ENCODE measurements around the gene POLD1.

Gene POLD1

DNA sequence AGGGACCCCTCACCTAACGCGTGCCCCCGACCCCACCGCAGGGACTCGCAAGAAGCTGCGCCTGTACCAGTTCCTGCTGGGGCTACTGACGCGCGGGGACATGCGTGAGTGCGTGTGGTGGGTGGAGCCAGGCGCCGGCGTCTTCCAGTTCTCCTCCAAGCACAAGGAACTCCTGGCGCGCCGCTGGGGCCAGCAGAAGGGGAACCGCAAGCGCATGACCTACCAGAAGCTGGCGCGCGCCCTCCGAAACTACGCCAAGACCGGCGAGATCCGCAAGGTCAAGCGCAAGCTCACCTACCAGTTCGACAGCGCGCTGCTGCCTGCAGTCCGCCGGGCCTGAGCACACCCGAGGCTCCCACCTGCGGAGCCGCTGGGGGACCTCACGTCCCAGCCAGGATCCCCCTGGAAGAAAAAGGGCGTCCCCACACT, 43.9 kb downstream of the POLD1 start:
- Histone ChIP-seq H3K9ac (ENCODE audit: low read depth in 1 of 2, low read length in 2 of 2) (peak overlapping the region; percentile 17 to 33), H3K9me3 (ENCODE audit: control insufficient read depth in 2 of 2, low read length in 2 of 2) (no peaks in the 10 kb centered on the region), H3K4me1 (ENCODE audit: control insufficient read depth in 2 of 2, insufficient read depth in 2 of 2, low read length in 2 of 2) (peaks cover 6 to 12% of the 10 kb centered on the region in 2 donors), H3K4me3 (ENCODE audit: low read length in 2 of 2) (peak overlapping the region in 1 of 2 donors; percentile 35), H3K27me3 (ENCODE audit: control insufficient read depth in 2 of 2, insufficient read depth in 2 of 2, low read length in 2 of 2) (peaks cover 8 to 11% of the 10 kb centered on the region in 2 donors), H3K36me3 (ENCODE audit: control insufficient read depth in 2 of 2, insufficient read depth in 2 of 2, low read length in 2 of 2) (peaks cover 0 to 2% of the 10 kb centered on the region in 2 donors), H3K27ac (ENCODE audit: low read depth in 2 of 2, low read length in 2 of 2) (peak overlapping the region; percentile 35 to 56)

DNA sequence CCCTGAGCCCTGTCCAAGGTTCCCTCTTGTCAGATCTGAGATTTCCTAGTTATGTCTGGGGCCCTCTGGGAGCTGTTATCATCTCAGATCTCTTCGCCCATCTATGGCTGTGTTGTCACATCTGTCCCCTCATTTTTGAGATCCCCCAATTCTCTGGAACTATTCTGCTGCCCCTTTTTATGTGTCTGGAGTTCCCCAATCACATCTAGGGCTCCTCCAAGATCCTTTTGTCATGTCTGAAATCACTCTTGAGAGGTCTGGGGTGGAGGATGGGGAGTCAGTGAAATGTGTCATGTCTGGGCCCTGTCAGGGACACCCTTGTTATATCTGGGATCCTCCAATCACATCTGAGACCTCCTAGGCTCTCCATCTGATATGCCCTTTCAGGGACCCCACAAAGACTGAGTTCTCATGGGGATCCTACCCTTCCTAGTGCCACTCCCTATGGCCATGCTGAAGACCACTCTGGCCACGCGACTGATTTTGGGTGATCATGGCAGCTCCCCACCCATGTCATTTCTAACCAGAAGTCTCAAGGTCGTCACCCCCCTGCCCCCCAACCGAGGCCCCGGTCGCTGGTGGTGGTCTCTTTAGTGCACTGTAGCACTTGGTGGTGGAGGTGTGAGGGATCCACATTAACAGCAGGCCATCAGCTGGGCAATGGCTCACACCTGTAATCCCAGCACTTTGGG, 44.8 kb downstream of the POLD1 start:
- no peak overlapping the region for H3K27ac ChIP-seq (ENCODE audit: low read depth in 2 of 2, low read length in 2 of 2)
- H3K27me3 ChIP-seq (ENCODE audit: control insufficient read depth in 2 of 2, insufficient read depth in 2 of 2, low read length in 2 of 2) = peaks cover 10 to 11% of the 10 kb centered on the region in 2 donors
- H3K9ac ChIP-seq (ENCODE audit: low read depth in 1 of 2, low read length in 2 of 2) = no peak overlapping the region

DNA sequence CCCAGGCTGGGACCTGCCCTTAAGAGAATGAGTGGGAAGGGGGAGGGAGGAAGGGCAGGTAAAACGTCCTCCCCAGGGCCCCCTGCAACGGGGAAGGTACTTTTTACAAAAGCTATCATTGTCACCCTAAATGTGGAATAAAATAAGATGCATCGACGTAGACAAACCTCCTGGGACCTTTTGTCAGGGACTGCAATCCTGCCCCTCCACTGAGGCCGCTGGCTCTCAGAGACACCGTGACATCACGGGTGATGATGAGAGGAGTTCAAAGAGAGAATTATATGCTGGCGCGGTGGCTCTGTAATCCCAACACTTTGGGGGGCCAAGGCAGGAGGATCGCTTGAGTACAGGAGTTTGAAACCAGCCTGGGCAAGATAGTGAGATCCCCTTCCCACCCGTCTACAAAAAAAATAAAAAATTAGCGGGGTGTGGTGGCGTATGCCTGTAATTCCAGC, 46.8 kb downstream of the POLD1 start:
- Histone ChIP-seq H3K9ac (ENCODE audit: low read depth in 1 of 2, low read length in 2 of 2) (peak overlapping the region; percentile 44 to 71), H3K27me3 (ENCODE audit: control insufficient read depth in 2 of 2, insufficient read depth in 2 of 2, low read length in 2 of 2) (peaks cover 11 to 12% of the 10 kb centered on the region in 2 donors), H3K36me3 (ENCODE audit: control insufficient read depth in 2 of 2, insufficient read depth in 2 of 2, low read length in 2 of 2) (no peaks in the 10 kb centered on the region), H3K4me3 (ENCODE audit: low read length in 2 of 2) (peak overlapping the region; percentile 84 to 88), H3K4me1 (ENCODE audit: control insufficient read depth in 2 of 2, insufficient read depth in 2 of 2, low read length in 2 of 2) (peaks cover 6 to 12% of the 10 kb centered on the region in 2 donors), H3K9me3 (ENCODE audit: control insufficient read depth in 2 of 2, low read length in 2 of 2) (no peaks in the 10 kb centered on the region), H3K27ac (ENCODE audit: low read depth in 2 of 2, low read length in 2 of 2) (peak overlapping the region; percentile 50 to 67)

More for the DNA sequence above, 44.8 kb downstream of the POLD1 start:
- Histone ChIP-seq H3K9me3 (ENCODE audit: control insufficient read depth in 2 of 2, low read length in 2 of 2) (no peaks in the 10 kb centered on the region), H3K4me1 (ENCODE audit: control insufficient read depth in 2 of 2, insufficient read depth in 2 of 2, low read length in 2 of 2) (peaks cover 6 to 12% of the 10 kb centered on the region in 2 donors), H3K4me3 (ENCODE audit: low read length in 2 of 2) (no peak overlapping the region), H3K36me3 (ENCODE audit: control insufficient read depth in 2 of 2, insufficient read depth in 2 of 2, low read length in 2 of 2) (peaks cover 0 to 2% of the 10 kb centered on the region in 2 donors)

DNA sequence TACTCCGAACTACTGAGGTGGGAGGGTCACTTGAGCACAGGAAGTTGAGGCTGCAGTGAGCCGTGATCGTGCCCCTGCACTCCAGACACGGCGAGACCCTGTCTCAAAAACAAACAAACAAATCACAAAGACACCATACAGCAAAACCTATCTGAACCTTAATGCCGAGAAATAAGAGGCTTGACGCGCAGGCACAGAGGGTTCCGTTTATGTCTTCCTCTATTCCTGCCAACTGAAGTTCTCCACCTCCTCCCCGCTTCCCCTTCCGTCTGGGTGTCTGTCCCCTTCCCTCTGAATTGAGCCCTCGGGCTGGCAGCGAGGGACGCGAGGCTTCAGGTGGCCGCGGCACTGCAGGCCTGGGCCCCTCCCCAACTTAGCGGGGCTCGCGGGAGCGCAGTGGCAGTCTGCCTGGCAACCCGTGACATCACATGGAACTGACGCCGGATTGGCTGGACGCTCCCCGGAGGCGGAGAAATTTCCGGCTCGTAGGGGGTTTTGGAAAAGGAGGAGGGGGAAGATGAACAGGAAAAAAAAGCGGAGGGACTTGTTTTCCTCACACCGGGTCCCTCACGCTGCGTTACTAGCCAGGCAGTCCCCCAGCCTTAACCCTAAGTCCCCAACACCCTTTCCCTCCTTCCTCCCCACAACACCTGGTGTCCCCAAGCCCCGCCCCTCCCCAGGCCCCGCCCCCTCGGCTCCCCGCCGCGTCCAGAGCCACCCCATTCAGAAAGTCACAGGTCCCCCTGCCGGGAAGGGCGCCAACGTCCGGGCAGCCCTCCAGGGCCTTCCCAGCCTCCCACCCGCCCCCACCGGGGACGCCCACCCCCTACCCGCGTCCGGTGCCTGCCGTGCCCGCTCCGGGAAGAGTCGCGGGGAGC, 47.4 kb downstream of the POLD1 start:
- no peaks in the 10 kb centered on the region for H3K36me3 ChIP-seq (ENCODE audit: control insufficient read depth in 2 of 2, insufficient read depth in 2 of 2, low read length in 2 of 2)
- H3K4me1 ChIP-seq (ENCODE audit: control insufficient read depth in 2 of 2, insufficient read depth in 2 of 2, low read length in 2 of 2) = peaks cover 6 to 12% of the 10 kb centered on the region in 2 donors
- H3K9ac ChIP-seq (ENCODE audit: low read depth in 1 of 2, low read length in 2 of 2) = peak overlapping the region; percentile 48 to 71
- peak overlapping the region; percentile 50 to 67 for H3K27ac ChIP-seq (ENCODE audit: low read depth in 2 of 2, low read length in 2 of 2)
- H3K9me3 ChIP-seq (ENCODE audit: control insufficient read depth in 2 of 2, low read length in 2 of 2) = no peaks in the 10 kb centered on the region
- peak overlapping the region; percentile 84 to 88 for H3K4me3 ChIP-seq (ENCODE audit: low read length in 2 of 2)
- H3K27me3 ChIP-seq (ENCODE audit: control insufficient read depth in 2 of 2, insufficient read depth in 2 of 2, low read length in 2 of 2) = peaks cover 11 to 12% of the 10 kb centered on the region in 2 donors

DNA sequence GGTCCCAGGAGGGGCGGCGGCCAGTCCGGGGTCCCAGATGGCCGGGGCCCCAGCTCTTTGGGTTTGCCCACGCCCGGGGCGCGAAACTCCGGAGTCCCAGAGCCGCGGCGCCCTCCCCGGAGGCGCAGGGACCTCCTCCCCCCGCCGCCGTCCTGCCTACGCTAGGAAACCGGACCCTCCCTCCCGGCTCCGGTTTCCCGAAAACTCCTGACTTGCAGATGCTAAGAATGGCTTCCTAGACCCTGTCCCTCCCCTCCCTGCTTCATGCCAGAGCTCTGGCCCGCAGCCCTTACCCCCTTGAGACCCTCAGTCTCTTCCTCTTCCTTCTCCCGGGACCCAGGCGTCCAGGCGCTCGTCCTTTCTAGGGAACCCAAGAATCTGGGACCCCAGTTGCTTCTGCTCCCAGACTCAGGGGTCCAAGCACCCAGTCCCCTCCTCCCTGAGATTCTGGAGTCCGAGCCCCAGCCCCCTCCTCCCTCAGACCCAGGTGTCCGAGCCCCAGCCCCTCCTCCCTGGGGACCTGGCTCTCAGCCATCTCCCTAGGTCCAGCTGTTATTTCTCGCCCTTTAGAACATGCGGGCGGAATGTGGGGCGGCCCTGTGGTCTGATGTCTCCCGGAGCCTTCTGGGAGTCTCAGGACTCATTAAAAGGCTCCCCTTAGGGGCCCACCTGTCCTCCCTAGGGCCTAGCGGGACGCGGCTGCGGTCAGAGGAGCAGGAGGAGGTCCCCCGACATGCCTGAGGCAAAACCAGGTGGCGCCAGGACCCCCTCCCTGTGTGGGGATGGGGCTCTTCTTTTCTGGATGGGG, 48.3 kb downstream of the POLD1 start, which contains the start of gene MYBPC2:
Gene MYBPC2 (plus strand): TSS at position 672 of the 808 bp plus-strand sequence. CDS start 62 bp downstream, at position 734.
- Histone ChIP-seq H3K4me3 (ENCODE audit: low read length in 2 of 2) (peak within 1 kb of the TSS; percentile 84 to 88), H3K4me1 (ENCODE audit: control insufficient read depth in 2 of 2, insufficient read depth in 2 of 2, low read length in 2 of 2) (peaks cover 6 to 12% of the 10 kb centered on the region in 2 donors), H3K27me3 (ENCODE audit: control insufficient read depth in 2 of 2, insufficient read depth in 2 of 2, low read length in 2 of 2) (peaks cover 11 to 12% of the 10 kb centered on the region in 2 donors), H3K27ac (ENCODE audit: low read depth in 2 of 2, low read length in 2 of 2) (peak within 1 kb of the TSS; percentile 50 to 67), H3K9me3 (ENCODE audit: control insufficient read depth in 2 of 2, low read length in 2 of 2) (no peaks in the 10 kb centered on the region), H3K36me3 (ENCODE audit: control insufficient read depth in 2 of 2, insufficient read depth in 2 of 2, low read length in 2 of 2) (no peaks in the 10 kb centered on the region), H3K9ac (ENCODE audit: low read depth in 1 of 2, low read length in 2 of 2) (peak within 1 kb of the TSS; percentile 41 to 48)

DNA sequence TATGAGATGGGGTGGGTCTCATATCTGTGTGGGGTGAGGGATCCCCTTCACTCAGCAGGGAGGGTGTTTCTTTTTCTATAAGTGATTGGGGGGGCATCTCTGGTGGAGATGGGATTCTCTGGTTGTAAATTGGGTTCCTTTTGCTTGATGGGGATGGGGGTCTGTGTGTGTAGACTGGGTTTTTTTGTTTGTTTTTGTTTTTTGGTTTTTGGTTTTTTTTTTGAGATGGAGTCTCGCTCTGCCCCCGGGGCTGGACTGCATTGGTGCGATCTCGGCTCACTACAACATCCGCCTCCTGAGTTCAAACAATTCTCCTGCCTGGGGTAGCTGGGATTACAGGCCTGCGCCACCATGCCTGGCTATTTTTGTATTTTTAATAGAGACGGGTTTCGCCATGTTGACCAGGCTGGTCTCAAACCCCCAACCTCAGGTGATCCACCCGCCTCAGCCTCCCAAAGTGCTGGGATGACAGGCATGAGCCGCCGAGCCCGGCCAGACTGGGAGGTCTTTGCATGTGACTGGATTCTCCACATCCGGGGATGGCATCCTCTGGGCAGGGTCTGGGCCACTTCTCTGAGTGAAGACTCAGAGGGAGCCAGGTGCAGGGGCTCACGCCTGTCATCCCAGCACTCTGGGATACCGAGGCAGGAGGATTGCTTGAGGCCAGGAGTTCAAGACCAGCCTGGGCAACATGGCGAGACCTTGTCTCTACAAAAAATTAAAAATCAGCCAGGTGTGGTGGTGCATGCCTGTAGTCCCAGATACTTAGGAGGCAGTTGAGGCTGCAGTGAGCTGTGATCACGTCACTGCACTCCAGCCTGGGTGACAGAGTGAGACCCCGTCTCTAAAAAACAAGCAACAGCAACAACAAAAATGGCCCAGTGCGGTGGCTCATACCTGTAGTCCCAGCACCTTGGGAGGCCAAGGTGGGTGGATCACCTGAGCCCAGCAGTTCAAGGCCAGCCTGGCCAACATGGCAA, 49.3 kb downstream of the POLD1 start:
- Histone ChIP-seq H3K9me3 (ENCODE audit: control insufficient read depth in 2 of 2, low read length in 2 of 2) (no peaks in the 10 kb centered on the region), H3K27ac (ENCODE audit: low read depth in 2 of 2, low read length in 2 of 2) (no peak overlapping the region), H3K9ac (ENCODE audit: low read depth in 1 of 2, low read length in 2 of 2) (no peak overlapping the region), H3K27me3 (ENCODE audit: control insufficient read depth in 2 of 2, insufficient read depth in 2 of 2, low read length in 2 of 2) (peaks cover 11 to 12% of the 10 kb centered on the region in 2 donors), H3K4me3 (ENCODE audit: low read length in 2 of 2) (no peak overlapping the region), H3K4me1 (ENCODE audit: control insufficient read depth in 2 of 2, insufficient read depth in 2 of 2, low read length in 2 of 2) (peaks cover 2 to 9% of the 10 kb centered on the region in 2 donors), H3K36me3 (ENCODE audit: control insufficient read depth in 2 of 2, insufficient read depth in 2 of 2, low read length in 2 of 2) (no peaks in the 10 kb centered on the region)

DNA sequence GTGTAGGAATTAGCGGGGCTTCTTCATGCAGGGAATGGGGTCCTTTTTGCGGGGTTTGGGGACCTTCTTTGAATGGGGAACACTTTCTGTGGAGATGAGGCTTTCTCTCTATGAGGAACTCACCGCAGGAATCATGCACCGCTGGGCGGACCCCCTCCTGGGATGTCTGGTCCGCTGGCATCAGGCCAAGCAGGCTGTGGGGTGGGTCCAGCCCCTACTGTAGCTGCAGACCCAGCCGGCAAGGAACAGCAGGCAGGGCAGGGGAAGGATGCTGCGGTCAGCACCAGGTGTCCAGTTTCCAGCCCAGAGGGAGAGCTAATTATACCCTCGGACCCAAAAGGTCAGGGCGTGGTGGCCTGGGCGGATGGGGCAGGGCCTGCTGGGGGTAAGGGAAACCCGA, 50.4 kb downstream of the POLD1 start:
- Histone ChIP-seq H3K27ac (ENCODE audit: low read depth in 2 of 2, low read length in 2 of 2) (no peak overlapping the region), H3K4me1 (ENCODE audit: control insufficient read depth in 2 of 2, insufficient read depth in 2 of 2, low read length in 2 of 2) (peaks cover 2 to 9% of the 10 kb centered on the region in 2 donors), H3K36me3 (ENCODE audit: control insufficient read depth in 2 of 2, insufficient read depth in 2 of 2, low read length in 2 of 2) (no peaks in the 10 kb centered on the region), H3K9me3 (ENCODE audit: control insufficient read depth in 2 of 2, low read length in 2 of 2) (no peaks in the 10 kb centered on the region), H3K9ac (ENCODE audit: low read depth in 1 of 2, low read length in 2 of 2) (no peak overlapping the region), H3K4me3 (ENCODE audit: low read length in 2 of 2) (no peak overlapping the region), H3K27me3 (ENCODE audit: control insufficient read depth in 2 of 2, insufficient read depth in 2 of 2, low read length in 2 of 2) (peaks cover 11 to 12% of the 10 kb centered on the region in 2 donors)

DNA sequence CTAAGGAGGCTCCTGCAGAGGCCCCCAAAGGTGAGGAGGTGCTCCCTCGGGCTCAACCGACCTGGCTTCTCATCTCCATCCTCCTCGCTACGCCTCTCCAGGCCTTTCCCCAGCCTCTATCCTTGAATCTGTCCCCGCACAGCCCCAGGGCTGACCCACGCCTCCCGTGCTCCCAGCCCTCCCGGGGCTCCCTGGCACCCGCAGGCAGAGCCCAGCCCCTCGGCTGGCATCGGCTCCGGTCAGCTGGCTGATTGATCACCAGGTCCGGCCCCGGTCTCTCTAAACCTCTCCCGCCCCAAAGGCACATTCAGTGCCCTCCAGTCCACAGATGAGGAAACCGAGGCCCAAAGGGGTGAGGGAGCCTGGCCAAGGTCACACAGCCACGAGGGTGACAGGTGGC, 51.1 kb downstream of the POLD1 start:
- Histone ChIP-seq H3K9ac (ENCODE audit: low read depth in 1 of 2, low read length in 2 of 2) (no peak overlapping the region), H3K4me1 (ENCODE audit: control insufficient read depth in 2 of 2, insufficient read depth in 2 of 2, low read length in 2 of 2) (peaks cover 2 to 9% of the 10 kb centered on the region in 2 donors), H3K36me3 (ENCODE audit: control insufficient read depth in 2 of 2, insufficient read depth in 2 of 2, low read length in 2 of 2) (no peaks in the 10 kb centered on the region), H3K27me3 (ENCODE audit: control insufficient read depth in 2 of 2, insufficient read depth in 2 of 2, low read length in 2 of 2) (peaks cover 11 to 12% of the 10 kb centered on the region in 2 donors), H3K27ac (ENCODE audit: low read depth in 2 of 2, low read length in 2 of 2) (no peak overlapping the region), H3K4me3 (ENCODE audit: low read length in 2 of 2) (no peak overlapping the region), H3K9me3 (ENCODE audit: control insufficient read depth in 2 of 2, low read length in 2 of 2) (no peaks in the 10 kb centered on the region)

DNA sequence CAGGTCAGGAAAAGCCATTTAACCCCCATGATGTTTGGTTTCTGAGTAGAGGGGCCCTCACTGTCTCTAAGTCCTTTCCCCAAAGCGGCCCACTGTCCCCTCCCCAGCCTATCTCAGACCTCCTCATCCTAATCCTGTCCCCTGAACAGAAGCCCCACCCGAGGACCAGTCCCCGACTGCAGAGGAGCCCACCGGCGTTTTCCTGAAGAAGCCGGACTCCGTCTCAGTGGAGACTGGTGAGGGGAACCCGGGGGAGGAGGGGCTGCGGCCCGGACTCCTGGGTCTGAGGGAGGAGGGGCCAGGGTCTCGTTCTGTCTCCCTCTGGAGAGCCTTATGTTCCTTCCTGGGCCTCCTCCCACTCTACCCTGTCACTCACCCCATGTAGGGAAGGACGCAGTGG, 51.5 kb downstream of the POLD1 start:
- Histone ChIP-seq H3K27me3 (ENCODE audit: control insufficient read depth in 2 of 2, insufficient read depth in 2 of 2, low read length in 2 of 2) (peaks cover 10 to 11% of the 10 kb centered on the region in 2 donors), H3K27ac (ENCODE audit: low read depth in 2 of 2, low read length in 2 of 2) (no peak overlapping the region), H3K36me3 (ENCODE audit: control insufficient read depth in 2 of 2, insufficient read depth in 2 of 2, low read length in 2 of 2) (no peaks in the 10 kb centered on the region), H3K9ac (ENCODE audit: low read depth in 1 of 2, low read length in 2 of 2) (no peak overlapping the region), H3K9me3 (ENCODE audit: control insufficient read depth in 2 of 2, low read length in 2 of 2) (no peaks in the 10 kb centered on the region), H3K4me3 (ENCODE audit: low read length in 2 of 2) (no peak overlapping the region), H3K4me1 (ENCODE audit: control insufficient read depth in 2 of 2, insufficient read depth in 2 of 2, low read length in 2 of 2) (peaks cover 2 to 9% of the 10 kb centered on the region in 2 donors)
